ENCODE results near the gene HOXB2. TPM values are rescaled to one million over a fixed set of nuclear protein-coding genes. Genes with fewer than 3 reads are reported as not detected.

HOXB2 gene
- total and polyA plus RNA-seq, 2 of the 8 experiments (the other 6 are each of a cell fraction or from before 2014, with no cell fraction given) = not detected

DNA sequence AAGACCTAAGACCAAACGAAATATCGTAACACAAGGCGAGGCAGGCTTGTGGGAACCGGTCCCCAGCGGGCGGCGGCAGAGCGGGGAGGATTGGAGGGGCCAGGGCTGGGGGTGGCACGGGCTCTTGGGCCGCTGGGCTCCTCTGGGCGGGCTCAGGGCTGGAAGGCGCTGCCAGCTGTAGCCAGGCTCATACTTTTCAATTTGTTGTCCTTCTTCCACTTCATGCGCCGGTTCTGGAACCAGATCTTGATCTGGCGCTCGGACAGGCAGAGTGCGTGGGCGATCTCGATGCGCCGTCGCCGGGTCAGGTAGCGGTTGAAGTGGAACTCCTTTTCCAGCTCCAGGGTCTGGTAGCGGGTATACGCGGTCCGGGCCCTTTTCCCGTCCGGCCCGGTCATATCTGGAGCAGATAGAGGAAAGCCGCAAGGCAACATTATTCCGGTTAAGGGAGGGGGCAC lies 47.2 kb upstream of the HOXB2 start:
- peaks cover 0 to 11% (median 3%) of the 10 kb centered on the region in 4 experiments; a peak in 5 of 7 replicates for H3K4me1 ChIP-seq (replicated peaks in 1 of 4; ENCODE audit: control insufficient read depth in 3 of 4, insufficient read depth in 4 of 4, low read length in 3 of 4)
- no peak overlapping the region for H3K9ac ChIP-seq (replicated peaks in 1 of 4; ENCODE audit: extremely low read depth in 1 of 4, low read depth in 3 of 4, low read length in 3 of 4)
- FAIRE-seq (no peak), DNase-seq (ENCODE audit: low read depth in 1 of 2, low spot score in 2 of 2) (no peak)
- H2BK20ac ChIP-seq (ENCODE audit: low read length) = no peak overlapping the region
- H2BK12ac ChIP-seq (ENCODE audit: low read depth, low read length) = no peak overlapping the region
- no peak overlapping the region for H3K14ac ChIP-seq (ENCODE audit: insufficient read length)
- H2BK15ac ChIP-seq (ENCODE audit: low read length) = no peak overlapping the region
- no peaks in the 10 kb centered on the region; the same call in 1 of the 2 replicates for H3K23me2 ChIP-seq (ENCODE audit: low read depth, low read length)
- H3K36me3 ChIP-seq (ENCODE audit: control insufficient read depth in 2 of 4, insufficient read depth in 4 of 4, low read length in 3 of 4) = peaks cover 0 to 3% (median 0%) of the 10 kb centered on the region in 4 experiments; a peak in 1 of 8 replicates
- H3K23ac ChIP-seq (ENCODE audit: insufficient read length) = no peak overlapping the region
- H3K9me3 ChIP-seq (ENCODE audit: insufficient read depth in 2 of 2, low read depth in 1 of 2, low read length in 1 of 2) = no peaks in the 10 kb centered on the region; a peak in 1 of 4 replicates
- no peak overlapping the region for H2BK120ac ChIP-seq (replicated peaks; ENCODE audit: low read depth, low read length)
- POLR2A ChIA-PET (ENCODE audit: partially characterized antibody) = interaction anchor here (1.3 kb wide), 1 partner anchor 259 kb away, joined by 3 read pairs; no protein-coding TSS in a partner anchor
- H4K8ac ChIP-seq (ENCODE audit: extremely low read depth, insufficient read depth, low read length) = no peak overlapping the region
- no peak overlapping the region for H3K4me3 ChIP-seq (ENCODE audit: extremely low read depth in 1 of 4, insufficient read depth in 2 of 4, low read depth in 3 of 4, low read length in 4 of 4)
- H4K20me1 ChIP-seq (replicated peaks in 1 of 2; ENCODE audit: control insufficient read depth in 1 of 2, insufficient read depth in 2 of 2, low read length in 2 of 2) = peaks cover 31 to 40% of the 10 kb centered on the region in 2 experiments
- no peak overlapping the region for H4K91ac ChIP-seq (replicated peaks; ENCODE audit: insufficient read length, low read length)
- peaks cover 95 to 100% (median 99%) of the 10 kb centered on the region in 4 experiments for H3K27me3 ChIP-seq (replicated peaks in 1 of 4; ENCODE audit: control insufficient read depth in 3 of 4, extremely low read depth in 1 of 4, insufficient read depth in 3 of 4, low read length in 3 of 4)
- no peak overlapping the region for H3K4ac ChIP-seq (replicated peaks; ENCODE audit: insufficient read length, low read depth, low read length)
- H2AK5ac ChIP-seq (ENCODE audit: low read depth, low read length) = no peak overlapping the region
- H2BK5ac ChIP-seq (ENCODE audit: low read depth, low read length) = no peak overlapping the region
- no peak overlapping the region for H4K5ac ChIP-seq (ENCODE audit: insufficient read length, low read depth, low read length)
- no peaks in the 10 kb centered on the region for H3K79me2 ChIP-seq (ENCODE audit: control insufficient read depth in 1 of 2, insufficient read depth in 2 of 2, low read length in 2 of 2)
- H3K18ac ChIP-seq (ENCODE audit: extremely low read depth, low read length) = no peak overlapping the region
- WGBS, 2 experiments (ENCODE audit: extremely low coverage in 1 of 2, insufficient coverage in 1 of 2, insufficient read length in 1 of 2, insufficient replicate concordance in 2 of 2, low coverage in 1 of 2, low lambda C conversion rate in 2 of 2, missing lambda C conversion rate in 1 of 2) = 13% methylated on average over 31 of the region's 33 CpGs; no CpG with 5 or more reads in 1 of the 2 experiments
- H3K4me2 ChIP-seq (ENCODE audit: insufficient read depth in 1 of 2, low read depth in 2 of 2, low read length in 2 of 2) = no peak overlapping the region
- no peak overlapping the region for H2AFZ ChIP-seq (ENCODE audit: low read length)
- CTCF ChIA-PET (ENCODE audit: partially characterized antibody) = interaction anchor here (0.9 to 7.0 kb wide), 17 partner anchors 23 to 364 kb away, joined by 3 to 53 read pairs (median 8); partner anchors contain the start of gene HOXB9
- H3K27ac ChIP-seq (ENCODE audit: low read depth, low read length) = no peak overlapping the region
- no peaks in the 10 kb centered on the region for H3K79me1 ChIP-seq (ENCODE audit: low read depth, low read length)
- H3K56ac ChIP-seq (replicated peaks; ENCODE audit: insufficient read length, low read depth, low read length) = no peak overlapping the region
- TF ChIP-seq POLR2A (IDR thresholded peaks at IDR 0.05; ENCODE audit: control extremely low read depth in 1 of 2, low read depth in 2 of 2, low read length in 2 of 2) = no peak
- TF ChIP-seq YY1 (IDR thresholded peaks at IDR 0.05; ENCODE audit: low read depth, low read length) = no peak
- TF ChIP-seq CBX5 (IDR thresholded peaks at IDR 0.05; ENCODE audit: low read depth, low read length) = no peak
- no peak for TF ChIP-seq CHD1 (IDR thresholded peaks at IDR 0.05; ENCODE audit: low read depth, low read length)
- peak; percentile 32 for TF ChIP-seq EZH2 (IDR thresholded peaks at IDR 0.05; ENCODE audit: low read depth, low read length, severe bottlenecking)
- no peak for TF ChIP-seq TAF7 (optimal IDR thresholded peaks at IDR 0.05; ENCODE audit: borderline replicate concordance, low read depth, low read length)
- TF ChIP-seq GABPA (IDR thresholded peaks at IDR 0.05; ENCODE audit: borderline replicate concordance, insufficient read depth, low read length) = no peak
- TF ChIP-seq SP2 (IDR thresholded peaks at IDR 0.05; ENCODE audit: low read length) = no peak
- no peak; the same call in 1 of the 2 replicates for TF ChIP-seq SUZ12 (IDR thresholded peaks at IDR 0.05; ENCODE audit: low read length)
- no peak for TF ChIP-seq JUND (IDR thresholded peaks at IDR 0.05; ENCODE audit: low read length)
- no peak for TF ChIP-seq CREB1 (IDR thresholded peaks at IDR 0.05)
- no peak for TF ChIP-seq EP300 (IDR thresholded peaks at IDR 0.05; ENCODE audit: borderline replicate concordance in 1 of 2, low read depth in 2 of 2, low read length in 2 of 2)
- no peak for TF ChIP-seq HDAC2 (IDR thresholded peaks at IDR 0.05; ENCODE audit: borderline replicate concordance in 1 of 2, low read depth in 2 of 2, low read length in 2 of 2)
- no peak for TF ChIP-seq TCF12 (IDR thresholded peaks at IDR 0.05; ENCODE audit: low read depth, low read length)
